ENCODE results near the gene ZCCHC18. TPM values are rescaled to one million over a fixed set of nuclear protein-coding genes. Genes with fewer than 3 reads are reported as not detected.
"Not testable (repeated sequence)": the region's sequence is repeated elsewhere in the genome, so short reads cannot be mapped to it uniquely, and the experiment has no call there.

ZCCHC18 gene
- 3.4 TPM for total RNA-seq

GRCh38 chrX:104112326-104112951, at the start of gene ZCCHC18:
Gene ZCCHC18 (plus strand): TSS chrX:104112523. CDS start chrX:104114112, 1,589 bp downstream.
- Histone ChIP-seq H3K27me3 (ENCODE audit: insufficient read depth, low read length) (peaks cover 4% of the 10 kb centered on the region), H3K4me1 (ENCODE audit: insufficient read depth, low read length) (peaks cover 18% of the 10 kb centered on the region), H3K9me3 (ENCODE audit: low read depth, low read length) (no peaks in the 10 kb centered on the region), H3K4me3 (ENCODE audit: low read length) (peak within 1 kb of the TSS; percentile 45)

- H3K4me3 ChIP-seq (ENCODE audit: low read length); H3K4me1 ChIP-seq (ENCODE audit: insufficient read depth, low read length); H3K9me3 ChIP-seq (ENCODE audit: low read depth, low read length); H3K27me3 ChIP-seq (ENCODE audit: insufficient read depth, low read length): not testable (repeated sequence)
Measured at GRCh38 chrX:104062636-104063035, 49.7 kb upstream of the ZCCHC18 start.

GRCh38 chrX:104075778-104076445, 36.4 kb upstream of the ZCCHC18 start, which contains the start of gene TMSB15C:
Gene TMSB15C (minus strand): TSS chrX:104076236.
- not testable (repeated sequence) for H3K9me3 ChIP-seq (ENCODE audit: low read depth, low read length); H3K4me1 ChIP-seq (ENCODE audit: insufficient read depth, low read length); H3K27me3 ChIP-seq (ENCODE audit: insufficient read depth, low read length); H3K4me3 ChIP-seq (ENCODE audit: low read length)

GRCh38 chrX:104077854-104078253, 34.5 kb upstream of the ZCCHC18 start:
- not testable (repeated sequence) for H3K4me3 ChIP-seq (ENCODE audit: low read length); H3K9me3 ChIP-seq (ENCODE audit: low read depth, low read length); H3K4me1 ChIP-seq (ENCODE audit: insufficient read depth, low read length); H3K27me3 ChIP-seq (ENCODE audit: insufficient read depth, low read length)

- no peak overlapping the region for H3K4me3 ChIP-seq (ENCODE audit: low read length)
- no peaks in the 10 kb centered on the region for H3K4me1 ChIP-seq (ENCODE audit: insufficient read depth, low read length)
- no peaks in the 10 kb centered on the region for H3K9me3 ChIP-seq (ENCODE audit: low read depth, low read length)
- H3K27me3 ChIP-seq (ENCODE audit: insufficient read depth, low read length), result no peaks in the 10 kb centered on the region
Measured at GRCh38 chrX:104084063-104084462, 28.3 kb upstream of the ZCCHC18 start.

GRCh38 chrX:104084534-104085277, 27.6 kb upstream of the ZCCHC18 start:
- Histone ChIP-seq H3K4me3 (ENCODE audit: low read length) (no peak overlapping the region), H3K4me1 (ENCODE audit: insufficient read depth, low read length) (no peaks in the 10 kb centered on the region)

GRCh38 chrX:104085477-104085876, 26.8 kb upstream of the ZCCHC18 start:
- Histone ChIP-seq H3K9me3 (ENCODE audit: low read depth, low read length) (no peaks in the 10 kb centered on the region), H3K4me1 (ENCODE audit: insufficient read depth, low read length) (no peaks in the 10 kb centered on the region), H3K4me3 (ENCODE audit: low read length) (no peak overlapping the region), H3K27me3 (ENCODE audit: insufficient read depth, low read length) (no peaks in the 10 kb centered on the region)

More at GRCh38 chrX:104084534-104085277, 27.6 kb upstream of the ZCCHC18 start:
- Histone ChIP-seq H3K27me3 (ENCODE audit: insufficient read depth, low read length) (no peaks in the 10 kb centered on the region), H3K9me3 (ENCODE audit: low read depth, low read length) (no peaks in the 10 kb centered on the region)

GRCh38 chrX:104085919-104086318, 26.4 kb upstream of the ZCCHC18 start:
- Histone ChIP-seq H3K4me3 (ENCODE audit: low read length) (no peak overlapping the region), H3K9me3 (ENCODE audit: low read depth, low read length) (no peaks in the 10 kb centered on the region), H3K27me3 (ENCODE audit: insufficient read depth, low read length) (no peaks in the 10 kb centered on the region), H3K4me1 (ENCODE audit: insufficient read depth, low read length) (no peaks in the 10 kb centered on the region)

GRCh38 chrX:104098151-104098808, 14.0 kb upstream of the ZCCHC18 start:
- no peak overlapping the region for H3K4me3 ChIP-seq (ENCODE audit: low read length)
- H3K27me3 ChIP-seq (ENCODE audit: insufficient read depth, low read length), result no peaks in the 10 kb centered on the region
- no peaks in the 10 kb centered on the region for H3K9me3 ChIP-seq (ENCODE audit: low read depth, low read length)
- H3K4me1 ChIP-seq (ENCODE audit: insufficient read depth, low read length), result no peaks in the 10 kb centered on the region

GRCh38 chrX:104098919-104099318, 13.4 kb upstream of the ZCCHC18 start:
- Histone ChIP-seq H3K27me3 (ENCODE audit: insufficient read depth, low read length) (no peaks in the 10 kb centered on the region), H3K4me1 (ENCODE audit: insufficient read depth, low read length) (no peaks in the 10 kb centered on the region), H3K9me3 (ENCODE audit: low read depth, low read length) (no peaks in the 10 kb centered on the region), H3K4me3 (ENCODE audit: low read length) (no peak overlapping the region)

- no peak overlapping the region for H3K4me3 ChIP-seq (ENCODE audit: low read length)
- H3K4me1 ChIP-seq (ENCODE audit: insufficient read depth, low read length), result peaks cover 1% of the 10 kb centered on the region
- no peaks in the 10 kb centered on the region for H3K27me3 ChIP-seq (ENCODE audit: insufficient read depth, low read length)
- H3K9me3 ChIP-seq (ENCODE audit: low read depth, low read length), result no peaks in the 10 kb centered on the region
Measured at GRCh38 chrX:104104676-104105075, 7.6 kb upstream of the ZCCHC18 start.

GRCh38 chrX:104105330-104106262, 6.7 kb upstream of the ZCCHC18 start:
- Histone ChIP-seq H3K27me3 (ENCODE audit: insufficient read depth, low read length) (no peaks in the 10 kb centered on the region), H3K4me3 (ENCODE audit: low read length) (no peak overlapping the region), H3K9me3 (ENCODE audit: low read depth, low read length) (no peaks in the 10 kb centered on the region), H3K4me1 (ENCODE audit: insufficient read depth, low read length) (peaks cover 11% of the 10 kb centered on the region)

GRCh38 chrX:104108955-104109354, 3.4 kb upstream of the ZCCHC18 start:
- peaks cover 4% of the 10 kb centered on the region for H3K27me3 ChIP-seq (ENCODE audit: insufficient read depth, low read length)
- H3K9me3 ChIP-seq (ENCODE audit: low read depth, low read length), result no peaks in the 10 kb centered on the region
- H3K4me1 ChIP-seq (ENCODE audit: insufficient read depth, low read length), result peaks cover 18% of the 10 kb centered on the region
- H3K4me3 ChIP-seq (ENCODE audit: low read length), result no peak overlapping the region

- not testable (repeated sequence) for H3K4me3 ChIP-seq (ENCODE audit: low read length); H3K27me3 ChIP-seq (ENCODE audit: insufficient read depth, low read length); H3K9me3 ChIP-seq (ENCODE audit: low read depth, low read length)
- peaks cover 18% of the 10 kb centered on the region for H3K4me1 ChIP-seq (ENCODE audit: insufficient read depth, low read length)
Measured at GRCh38 chrX:104110491-104111240, 1.7 kb upstream of the ZCCHC18 start.
